GM18511 (cell line): Measurements from ENCODE around the gene TRMT1.

Experiments used
- ATAC-seq: cut with Tn5 transposase; IDR thresholded peaks from one replicate; pipeline ENCODE4 v1.9.1; 2021; ENCODE audit warnings: mild to moderate bottlenecking, moderate library complexity; ENCODE audit not compliant: unreplicated experiment

The TRMT1 gene

GRCh38 chr19:13057147-13057572 lies 59.4 kb downstream of the TRMT1 start:
- no peak for ATAC-seq

- ATAC-seq: no peak
These were observed 60.4 kb downstream of the TRMT1 start for GRCh38 chr19:13056052-13056660.

- no peak for ATAC-seq
These were observed 61.1 kb downstream of the TRMT1 start for GRCh38 chr19:13055213-13056051.
